Rectal smooth muscle tissue (tissue), 1 donor: Measurements from ENCODE around the gene RAB3C.

Experiments used
- H3K27ac ChIP-seq: one replicate; pipeline ENCODE4 v1.7.0; 2013; ENCODE audit warnings: low read depth, low read length, inconsistent platforms
- H3K27me3 ChIP-seq: one replicate; pipeline ENCODE4 v1.7.0; 2013; ENCODE audit warnings: low read length; ENCODE audit not compliant: control insufficient read depth, insufficient read depth
- H3K36me3 ChIP-seq: one replicate; pipeline ENCODE4 v1.7.0; 2013; ENCODE audit warnings: low read length; ENCODE audit not compliant: control insufficient read depth, insufficient read depth
- H3K4me1 ChIP-seq: one replicate; pipeline ENCODE4 v1.7.0; 2013; ENCODE audit warnings: low read length; ENCODE audit not compliant: control insufficient read depth, insufficient read depth
- H3K4me3 ChIP-seq: one replicate; pipeline ENCODE4 v1.7.0; 2013; ENCODE audit warnings: low read length
- H3K9ac ChIP-seq: one replicate; pipeline ENCODE4 v1.7.0; 2013; ENCODE audit warnings: low read length

The RAB3C gene

GRCh38 chr5:58834242-58835225 lies 251.7 kb downstream of the RAB3C start:
- Histone ChIP-seq H3K4me1 (no peaks in the 10 kb centered on the region), H3K27ac (no peak overlapping the region), H3K36me3 (no peaks in the 10 kb centered on the region), H3K9ac (no peak overlapping the region), H3K4me3 (no peak overlapping the region), H3K27me3 (no peaks in the 10 kb centered on the region)

GRCh38 chr5:58836351-58836750 lies 253.5 kb downstream of the RAB3C start:
- Histone ChIP-seq H3K9ac (no peak overlapping the region), H3K4me1 (no peaks in the 10 kb centered on the region), H3K27ac (no peak overlapping the region), H3K4me3 (no peak overlapping the region), H3K27me3 (no peaks in the 10 kb centered on the region), H3K36me3 (no peaks in the 10 kb centered on the region)

GRCh38 chr5:58838729-58839128 lies 255.9 kb downstream of the RAB3C start:
- Histone ChIP-seq H3K9ac (no peak overlapping the region), H3K4me1 (no peaks in the 10 kb centered on the region), H3K36me3 (no peaks in the 10 kb centered on the region), H3K27ac (no peak overlapping the region), H3K27me3 (no peaks in the 10 kb centered on the region), H3K4me3 (no peak overlapping the region)

GRCh38 chr5:58842852-58843251 lies 260.0 kb downstream of the RAB3C start:
- Histone ChIP-seq H3K27me3 (no peaks in the 10 kb centered on the region), H3K27ac (no peak overlapping the region), H3K4me3 (no peak overlapping the region), H3K9ac (no peak overlapping the region), H3K4me1 (no peaks in the 10 kb centered on the region), H3K36me3 (no peaks in the 10 kb centered on the region)

- Histone ChIP-seq H3K36me3 (no peaks in the 10 kb centered on the region), H3K27ac (no peak overlapping the region), H3K4me1 (no peaks in the 10 kb centered on the region), H3K4me3 (no peak overlapping the region), H3K9ac (no peak overlapping the region), H3K27me3 (no peaks in the 10 kb centered on the region)
Measured at GRCh38 chr5:58844395-58844794, 261.5 kb downstream of the RAB3C start.

- H3K4me1 ChIP-seq = no peaks in the 10 kb centered on the region
- H3K4me3 ChIP-seq = no peak overlapping the region
- H3K36me3 ChIP-seq = no peaks in the 10 kb centered on the region
- no peak overlapping the region for H3K27ac ChIP-seq
- H3K9ac ChIP-seq = no peak overlapping the region
- H3K27me3 ChIP-seq = no peaks in the 10 kb centered on the region
Measured at GRCh38 chr5:58847041-58847440, 264.2 kb downstream of the RAB3C start.

GRCh38 chr5:58849223-58849622 lies 266.3 kb downstream of the RAB3C start:
- H3K27ac ChIP-seq = no peak overlapping the region
- H3K9ac ChIP-seq = no peak overlapping the region

GRCh38 chr5:58849921-58850667 lies 267.2 kb downstream of the RAB3C start:
- no peak overlapping the region for H3K4me3 ChIP-seq
- no peak overlapping the region for H3K9ac ChIP-seq
- H3K27ac ChIP-seq = no peak overlapping the region
- H3K27me3 ChIP-seq = no peaks in the 10 kb centered on the region
- no peaks in the 10 kb centered on the region for H3K36me3 ChIP-seq
- H3K4me1 ChIP-seq = no peaks in the 10 kb centered on the region

More at GRCh38 chr5:58849223-58849622, 266.3 kb downstream of the RAB3C start:
- H3K4me3 ChIP-seq = no peak overlapping the region
- no peaks in the 10 kb centered on the region for H3K36me3 ChIP-seq
- H3K4me1 ChIP-seq = no peaks in the 10 kb centered on the region
- H3K27me3 ChIP-seq = no peaks in the 10 kb centered on the region

GRCh38 chr5:58851153-58851552 lies 268.3 kb downstream of the RAB3C start:
- Histone ChIP-seq H3K4me1 (no peaks in the 10 kb centered on the region), H3K4me3 (no peak overlapping the region), H3K36me3 (no peaks in the 10 kb centered on the region), H3K9ac (no peak overlapping the region), H3K27ac (no peak overlapping the region), H3K27me3 (no peaks in the 10 kb centered on the region)

GRCh38 chr5:58851571-58851970 lies 268.7 kb downstream of the RAB3C start:
- H3K27ac ChIP-seq = no peak overlapping the region
- H3K36me3 ChIP-seq = no peaks in the 10 kb centered on the region
- H3K27me3 ChIP-seq = no peaks in the 10 kb centered on the region
- H3K4me1 ChIP-seq = no peaks in the 10 kb centered on the region
- H3K4me3 ChIP-seq = no peak overlapping the region
- H3K9ac ChIP-seq = no peak overlapping the region

GRCh38 chr5:58852566-58852965 lies 269.7 kb downstream of the RAB3C start:
- no peaks in the 10 kb centered on the region for H3K27me3 ChIP-seq
- H3K36me3 ChIP-seq = no peaks in the 10 kb centered on the region
- H3K27ac ChIP-seq = no peak overlapping the region
- H3K4me1 ChIP-seq = no peaks in the 10 kb centered on the region
- no peak overlapping the region for H3K4me3 ChIP-seq
- H3K9ac ChIP-seq = no peak overlapping the region

- Histone ChIP-seq H3K36me3 (no peaks in the 10 kb centered on the region), H3K4me3 (no peak overlapping the region), H3K4me1 (no peaks in the 10 kb centered on the region), H3K27me3 (no peaks in the 10 kb centered on the region), H3K9ac (no peak overlapping the region), H3K27ac (no peak overlapping the region)
Measured at GRCh38 chr5:58854441-58854840, 271.6 kb downstream of the RAB3C start.
